Measurements from ENCODE around the gene SPATA31C1. TPM values are rescaled to one million over a fixed set of nuclear protein-coding genes. Genes with fewer than 3 reads are reported as not detected.
A peak's percentile ranks its signal among the peaks of the same experiment; 100 is the strongest.

Gene SPATA31C1
- total RNA-seq, 2 experiments from 2014 or later = not detected

- Mint-ChIP-seq H3K9me3 (no peaks in the 10 kb centered on the region), H3K4me3 (no peak overlapping the region), H3K4me1 (no peaks in the 10 kb centered on the region), H3K36me3 (no peaks in the 10 kb centered on the region), H3K27me3 (peaks cover 4% of the 10 kb centered on the region), H3K27ac (no peak overlapping the region)
- DNase-seq = no peak
Observed at GRCh38 chr9:87883274-87883673, 34.5 kb upstream of the SPATA31C1 start.

- H3K27ac Mint-ChIP-seq = no peak overlapping the region
- H3K36me3 Mint-ChIP-seq = no peaks in the 10 kb centered on the region
- DNase-seq = no peak
- H3K4me3 Mint-ChIP-seq = no peak overlapping the region
- H3K9me3 Mint-ChIP-seq = no peaks in the 10 kb centered on the region
- no peaks in the 10 kb centered on the region for H3K4me1 Mint-ChIP-seq
- peaks cover 4% of the 10 kb centered on the region for H3K27me3 Mint-ChIP-seq
Observed at GRCh38 chr9:87883990-87884389, 33.8 kb upstream of the SPATA31C1 start.

- H3K4me1 Mint-ChIP-seq = no peaks in the 10 kb centered on the region
Observed at GRCh38 chr9:87884578-87885459, 32.9 kb upstream of the SPATA31C1 start.

GRCh38 chr9:87885484-87886189 lies 32.1 kb upstream of the SPATA31C1 start:
- Mint-ChIP-seq H3K36me3 (no peaks in the 10 kb centered on the region), H3K4me1 (no peaks in the 10 kb centered on the region), H3K27ac (no peak overlapping the region), H3K27me3 (peaks cover 7% of the 10 kb centered on the region), H3K4me3 (no peak overlapping the region), H3K9me3 (no peaks in the 10 kb centered on the region)
- DNase-seq = no peak

More at GRCh38 chr9:87884578-87885459, 32.9 kb upstream of the SPATA31C1 start:
- DNase-seq = no peak
- no peak overlapping the region for H3K27ac Mint-ChIP-seq
- no peaks in the 10 kb centered on the region for H3K36me3 Mint-ChIP-seq
- H3K27me3 Mint-ChIP-seq = peaks cover 4% of the 10 kb centered on the region
- no peak overlapping the region for H3K4me3 Mint-ChIP-seq
- no peaks in the 10 kb centered on the region for H3K9me3 Mint-ChIP-seq

GRCh38 chr9:87886210-87886932 lies 31.4 kb upstream of the SPATA31C1 start:
- no peak for DNase-seq
- Mint-ChIP-seq H3K36me3 (no peaks in the 10 kb centered on the region), H3K4me1 (no peaks in the 10 kb centered on the region), H3K9me3 (no peaks in the 10 kb centered on the region), H3K27me3 (peaks cover 8% of the 10 kb centered on the region), H3K4me3 (no peak overlapping the region), H3K27ac (no peak overlapping the region)

- no peaks in the 10 kb centered on the region for H3K4me1 Mint-ChIP-seq
- no peak overlapping the region for H3K4me3 Mint-ChIP-seq
- H3K27ac Mint-ChIP-seq = no peak overlapping the region
- H3K27me3 Mint-ChIP-seq = peaks cover 8% of the 10 kb centered on the region
- DNase-seq = no peak
- no peaks in the 10 kb centered on the region for H3K9me3 Mint-ChIP-seq
- H3K36me3 Mint-ChIP-seq = no peaks in the 10 kb centered on the region
Observed at GRCh38 chr9:87886933-87887505, 30.7 kb upstream of the SPATA31C1 start.

- no peak overlapping the region for H3K27ac Mint-ChIP-seq
- peaks cover 8% of the 10 kb centered on the region for H3K27me3 Mint-ChIP-seq
- no peaks in the 10 kb centered on the region for H3K9me3 Mint-ChIP-seq
- no peak for DNase-seq
- H3K4me1 Mint-ChIP-seq = no peaks in the 10 kb centered on the region
- H3K4me3 Mint-ChIP-seq = no peak overlapping the region
- H3K36me3 Mint-ChIP-seq = no peaks in the 10 kb centered on the region
Observed at GRCh38 chr9:87887661-87888480, 29.9 kb upstream of the SPATA31C1 start.

GRCh38 chr9:87888501-87888900 lies 29.3 kb upstream of the SPATA31C1 start:
- no peaks in the 10 kb centered on the region for H3K9me3 Mint-ChIP-seq
- no peak overlapping the region for H3K27ac Mint-ChIP-seq
- H3K36me3 Mint-ChIP-seq = no peaks in the 10 kb centered on the region
- no peak for DNase-seq
- H3K27me3 Mint-ChIP-seq = peaks cover 8% of the 10 kb centered on the region
- H3K4me3 Mint-ChIP-seq = no peak overlapping the region
- no peaks in the 10 kb centered on the region for H3K4me1 Mint-ChIP-seq

GRCh38 chr9:87889065-87889881 lies 28.5 kb upstream of the SPATA31C1 start:
- Mint-ChIP-seq H3K4me1 (no peaks in the 10 kb centered on the region), H3K36me3 (no peaks in the 10 kb centered on the region), H3K27me3 (peaks cover 14% of the 10 kb centered on the region), H3K9me3 (no peaks in the 10 kb centered on the region), H3K27ac (no peak overlapping the region), H3K4me3 (no peak overlapping the region)
- DNase-seq = no peak

GRCh38 chr9:87889882-87890252 lies 27.9 kb upstream of the SPATA31C1 start:
- no peak for DNase-seq
- H3K36me3 Mint-ChIP-seq = no peaks in the 10 kb centered on the region

GRCh38 chr9:87890837-87891236 lies 26.9 kb upstream of the SPATA31C1 start:
- Mint-ChIP-seq H3K4me3 (no peak overlapping the region), H3K9me3 (no peaks in the 10 kb centered on the region), H3K27me3 (peaks cover 22% of the 10 kb centered on the region), H3K36me3 (no peaks in the 10 kb centered on the region), H3K4me1 (no peaks in the 10 kb centered on the region), H3K27ac (peak overlapping the region; percentile 3)
- DNase-seq = no peak

More at GRCh38 chr9:87889882-87890252, 27.9 kb upstream of the SPATA31C1 start:
- Mint-ChIP-seq H3K4me3 (no peak overlapping the region), H3K4me1 (no peaks in the 10 kb centered on the region), H3K27me3 (peaks cover 18% of the 10 kb centered on the region), H3K9me3 (no peaks in the 10 kb centered on the region), H3K27ac (no peak overlapping the region)

- H3K9me3 Mint-ChIP-seq = no peaks in the 10 kb centered on the region
- no peak for DNase-seq
- no peak overlapping the region for H3K4me3 Mint-ChIP-seq
- H3K36me3 Mint-ChIP-seq = no peaks in the 10 kb centered on the region
- H3K27ac Mint-ChIP-seq = no peak overlapping the region
- H3K4me1 Mint-ChIP-seq = no peaks in the 10 kb centered on the region
- peaks cover 27% of the 10 kb centered on the region for H3K27me3 Mint-ChIP-seq
Observed at GRCh38 chr9:87891754-87892153, 26.0 kb upstream of the SPATA31C1 start.

GRCh38 chr9:87892956-87893355 lies 24.8 kb upstream of the SPATA31C1 start:
- Mint-ChIP-seq H3K4me3 (no peak overlapping the region), H3K4me1 (no peaks in the 10 kb centered on the region), H3K9me3 (peaks cover 2% of the 10 kb centered on the region), H3K27ac (no peak overlapping the region), H3K27me3 (peaks cover 37% of the 10 kb centered on the region), H3K36me3 (no peaks in the 10 kb centered on the region)
- no peak for DNase-seq
